Liver (tissue), 9 donors: ENCODE results near the gene CD36. TPM values are rescaled to one million over a fixed set of nuclear protein-coding genes. Genes with fewer than 3 reads are reported as not detected.
A peak's percentile ranks its signal among the peaks of the same experiment; 100 is the strongest.

Experiments used
- DNase-seq: peaks from one replicate; pipeline ENCODE4 v3.0.0-alpha.2; 2017; ENCODE audit warnings: low spot score
- H3K27ac ChIP-seq, 2 donors: one replicate each; pipeline ENCODE4 v1.7.0; 2013; ENCODE audit warnings: inconsistent platforms in 2 of 2, low read length in 2 of 2, control low read depth in 1 of 2, low read depth in 1 of 2, mild to moderate bottlenecking in 1 of 2
- H3K27me3 ChIP-seq, 4 donors: one replicate each; pipeline versions ENCODE4 v1.6.1 to v1.7.0; 2013; ENCODE audit warnings: low read length in 3 of 4, inconsistent platforms in 1 of 4, mild to moderate bottlenecking in 1 of 4, moderate library complexity in 1 of 4; ENCODE audit not compliant: control insufficient read depth in 4 of 4, insufficient read depth in 4 of 4
- H3K36me3 ChIP-seq, 4 donors: one replicate each; pipeline versions ENCODE4 v1.6.1 to v1.7.0; 2013; ENCODE audit warnings: low read length in 3 of 4, mild to moderate bottlenecking in 3 of 4, low read depth in 1 of 4, moderate library complexity in 1 of 4; ENCODE audit not compliant: control insufficient read depth in 4 of 4, insufficient read depth in 3 of 4
- H3K4me1 ChIP-seq, 4 donors: one replicate each; pipeline versions ENCODE4 v1.6.1 to v1.7.0; 2013; ENCODE audit warnings: low read length in 3 of 4, mild to moderate bottlenecking in 3 of 4, moderate library complexity in 1 of 4; ENCODE audit not compliant: control insufficient read depth in 4 of 4, insufficient read depth in 4 of 4
- H3K4me3 ChIP-seq, 3 donors: one replicate each; pipeline versions ENCODE4 v1.6.1 to v1.7.0; 2013; ENCODE audit warnings: low read length in 3 of 3, control low read depth in 1 of 3, low read depth in 1 of 3, mild to moderate bottlenecking in 1 of 3
- H3K9ac ChIP-seq, 2 donors: one replicate each; pipeline ENCODE4 v1.7.0; 2013; ENCODE audit warnings: low read length in 2 of 2, mild to moderate bottlenecking in 2 of 2, moderate library complexity in 2 of 2, control low read depth in 1 of 2, low read depth in 1 of 2
- H3K9me3 ChIP-seq, 4 donors: one replicate each; pipeline versions ENCODE4 v1.6.1 to v1.7.0; 2013; ENCODE audit warnings: low read length in 3 of 4; ENCODE audit not compliant: control insufficient read depth in 4 of 4
- ATF3 ChIP-seq: IDR thresholded peaks from 2 replicates; pipeline ENCODE4 v1.6.1; 2016; ENCODE audit warnings: antibody characterized with exemption
- CTCF ChIP-seq: fragments of 150-350 bp; IDR thresholded peaks from 2 replicates; pipeline ENCODE4 v1.5.1; 2017; ENCODE audit warnings: improper control_type of control experiment, low read depth, low read length; ENCODE audit not compliant: missing input control
- EGR1 ChIP-seq, 2 donors: IDR thresholded peaks; 2 replicates each; pipeline ENCODE4 v1.6.1; 2016 to 2018; ENCODE audit warnings: antibody characterized with exemption in 2 of 2, low read depth in 2 of 2
- FOXA1 ChIP-seq: IDR thresholded peaks from 2 replicates; pipeline ENCODE4 v1.6.1; 2016; ENCODE audit warnings: antibody characterized with exemption
- FOXA2 ChIP-seq: IDR thresholded peaks from 2 replicates; pipeline ENCODE4 v1.6.1; 2016; ENCODE audit warnings: antibody characterized with exemption
- GABPA ChIP-seq, 2 donors: IDR thresholded peaks in 1 of 2; conservative IDR thresholded peaks in 1 of 2; 2 replicates each; pipeline ENCODE4 v1.6.1; 2016; ENCODE audit warnings: antibody characterized with exemption in 2 of 2, mild to moderate bottlenecking in 1 of 2, moderate library complexity in 1 of 2
- HNF4A ChIP-seq, 2 donors: conservative IDR thresholded peaks; 2 replicates each; pipeline ENCODE4 v1.6.1; 2016; ENCODE audit warnings: antibody characterized with exemption in 2 of 2, mild to moderate bottlenecking in 2 of 2
- HNF4G ChIP-seq: IDR thresholded peaks from 2 replicates; pipeline ENCODE4 v1.6.1; 2016; ENCODE audit warnings: antibody characterized with exemption
- JUND ChIP-seq, 2 donors: IDR thresholded peaks; 2 replicates each; pipeline ENCODE4 v1.6.1; 2016; ENCODE audit warnings: antibody characterized with exemption in 2 of 2
- MAX ChIP-seq: IDR thresholded peaks from 2 replicates; pipeline ENCODE4 v1.6.1; 2016; ENCODE audit warnings: antibody characterized with exemption
- NR2F2 ChIP-seq: IDR thresholded peaks from 2 replicates; pipeline ENCODE4 v1.6.1; 2016; ENCODE audit warnings: antibody characterized with exemption
- RAD21 ChIP-seq, 2 donors: IDR thresholded peaks; 2 replicates each; pipeline ENCODE4 v1.6.1; 2016; ENCODE audit warnings: antibody characterized with exemption in 2 of 2, mild to moderate bottlenecking in 2 of 2
- RXRA ChIP-seq, 2 donors: IDR thresholded peaks; 2 replicates each; pipeline ENCODE4 v1.6.1; 2017 to 2018; ENCODE audit warnings: antibody characterized with exemption in 2 of 2, mild to moderate bottlenecking in 1 of 2
- SP1 ChIP-seq: IDR thresholded peaks from 2 replicates; pipeline ENCODE4 v1.6.1; 2018; ENCODE audit warnings: antibody characterized with exemption, mild to moderate bottlenecking
- TAF1 ChIP-seq: conservative IDR thresholded peaks from 2 replicates; pipeline ENCODE4 v1.6.1; 2016; ENCODE audit warnings: antibody characterized with exemption, mild to moderate bottlenecking
- YY1 ChIP-seq: IDR thresholded peaks from 2 replicates; pipeline ENCODE4 v1.6.1; 2016; ENCODE audit warnings: antibody characterized with exemption, mild to moderate bottlenecking
- ZBTB33 ChIP-seq: IDR thresholded peaks from 2 replicates; pipeline ENCODE4 v1.6.1; 2016; ENCODE audit warnings: antibody characterized with exemption
- WGBS: extraction: QIAGEN DNeasy Blood & Tissue Kit; methylation state at CpG from one replicate; pipeline ENCODE4 v1.1.7; 2013; 5-methylcytosine and 5-hydroxymethylcytosine counted together
- polyA plus RNA-seq, 2 donors: library from polyadenylated mRNA; stranded (reverse) in 1 of 2; unstranded in 1 of 2; fragments of 200-250 nt in 1 of 2; fragments of >200 nt in 1 of 2; fragmentation: Nextera tagmentation in 1 of 2; extraction: Ambion mirVana in 1 of 2; gene quantifications; one replicate each; pipeline versions ENCODE4 v1.2.1 to v1.2.3, GENCODE V29; 2013 to 2015
- total RNA-seq, 2 donors: library from RNA; depleted of rRNA; stranded (reverse); fragments of >200 nt; gene quantifications; one replicate each; pipeline ENCODE4 v1.2.3, GENCODE V29; 2014
- donor health status: healthy.
- donor health status: healthy.
- donor health status: healthy.
- donor health status: healthy.
- donor health status: healthy.

The CD36 gene
- total and polyA plus RNA-seq, 4 donors, result 21.6 to 597 (median 54.5) TPM

GRCh38 chr7:80677629-80678028 is 39.2 kb downstream of the CD36 start:
- Histone ChIP-seq H3K9ac (no peak overlapping the region), H3K27ac (no peak overlapping the region), H3K27me3 (no peaks in the 10 kb centered on the region), H3K4me3 (no peak overlapping the region), H3K9me3 (no peaks in the 10 kb centered on the region), H3K4me1 (peaks cover 0 to 4% (median 0%) of the 10 kb centered on the region in 4 donors), H3K36me3 (peaks cover 0 to 5% (median 0%) of the 10 kb centered on the region in 4 donors)
- 95% methylated on average over 1 of the region's 1 CpG for WGBS
- no peak for DNase-seq
- TF ChIP-seq ATF3, result no peak
- TF ChIP-seq CTCF, result no peak
- no peak for TF ChIP-seq GABPA (IDR thresholded peaks at IDR 0.05 in 1 of 2, conservative IDR thresholded peaks at IDR 0.05 in 1 of 2)
- TF ChIP-seq FOXA1, result no peak
- TF ChIP-seq HNF4A (conservative IDR thresholded peaks at IDR 0.05), result no peak
- TF ChIP-seq RAD21 (IDR thresholded peaks at IDR 0.05), result no peak
- no peak for TF ChIP-seq HNF4G
- TF ChIP-seq ZBTB33, result no peak
- TF ChIP-seq RXRA (IDR thresholded peaks at IDR 0.05), result no peak
- no peak for TF ChIP-seq EGR1 (IDR thresholded peaks at IDR 0.05; ENCODE audit: low read depth in 2 of 2)
- no peak for TF ChIP-seq FOXA2
- no peak for TF ChIP-seq MAX
- TF ChIP-seq SP1, result no peak
- no peak for TF ChIP-seq JUND (IDR thresholded peaks at IDR 0.05)
- no peak for TF ChIP-seq YY1

- Histone ChIP-seq H3K4me1 (peaks cover 0 to 4% (median 0%) of the 10 kb centered on the region in 4 donors), H3K9ac (no peak overlapping the region), H3K36me3 (peaks cover 0 to 5% (median 0%) of the 10 kb centered on the region in 4 donors), H3K27me3 (no peaks in the 10 kb centered on the region), H3K4me3 (no peak overlapping the region), H3K9me3 (no peaks in the 10 kb centered on the region), H3K27ac (no peak overlapping the region)
- no peak for DNase-seq
- 41% methylated on average over 8 of the region's 8 CpGs for WGBS
- TF ChIP-seq HNF4G (no peak), GABPA (IDR thresholded peaks at IDR 0.05 in 1 of 2, conservative IDR thresholded peaks at IDR 0.05 in 1 of 2) (no peak), NR2F2 (no peak), SP1 (peak; percentile 36), RAD21 (IDR thresholded peaks at IDR 0.05) (peak in 1 of 2 donors; percentile 16), MAX (no peak), FOXA2 (no peak), HNF4A (conservative IDR thresholded peaks at IDR 0.05) (peak; percentile 79 to 81), RXRA (IDR thresholded peaks at IDR 0.05) (no peak), ATF3 (no peak), CTCF (peak; percentile 14), EGR1 (IDR thresholded peaks at IDR 0.05; ENCODE audit: low read depth in 2 of 2) (no peak), JUND (IDR thresholded peaks at IDR 0.05) (no peak), TAF1 (no peak), YY1 (no peak), ZBTB33 (no peak), FOXA1 (no peak)
These were observed 40.3 kb downstream of the CD36 start for GRCh38 chr7:80678707-80679106.
